Mesenchymal stem cell (in vitro differentiated cells and primary cell): Measurements from ENCODE around the gene IFNW1. TPM values are rescaled to one million over a fixed set of nuclear protein-coding genes. Genes with fewer than 3 reads are reported as not detected.

Experiments used
- DNase-seq: peaks from one replicate; pipeline ENCODE4 v3.0.0-alpha.2; 2013
- H2AFZ ChIP-seq: one replicate; pipeline ENCODE4 v1.6.1; 2013; ENCODE audit warnings: low read depth, mild to moderate bottlenecking, control low read depth, inconsistent platforms, low read length, moderate library complexity
- H2AK5ac ChIP-seq: 2 replicates; pipeline ENCODE4 v1.6.1; 2013; ENCODE audit warnings: low read length, moderate library complexity, mild to moderate bottlenecking, inconsistent platforms; ENCODE audit not compliant: severe bottlenecking
- H2BK120ac ChIP-seq: one replicate; pipeline ENCODE4 v1.6.1; 2013; ENCODE audit warnings: low read depth, mild to moderate bottlenecking, inconsistent platforms, low read length, moderate library complexity
- H2BK12ac ChIP-seq, 2 experiments: one replicate each; pipeline ENCODE4 v1.6.1; 2013; ENCODE audit warnings: inconsistent platforms in 2 of 2, low read length in 2 of 2, mild to moderate bottlenecking in 2 of 2, moderate library complexity in 2 of 2, control low read depth in 1 of 2
- H2BK15ac ChIP-seq: one replicate; pipeline ENCODE4 v1.6.1; 2013; ENCODE audit warnings: mild to moderate bottlenecking, low read depth, inconsistent platforms; ENCODE audit not compliant: poor library complexity, severe bottlenecking
- H2BK5ac ChIP-seq: 2 replicates; pipeline ENCODE4 v1.6.1; 2013; ENCODE audit warnings: low read depth, mild to moderate bottlenecking, low read length, control low read depth, inconsistent platforms; ENCODE audit not compliant: poor library complexity, severe bottlenecking
- H3K14ac ChIP-seq, 2 experiments: one replicate each; pipeline ENCODE4 v1.6.1; 2013; ENCODE audit warnings: inconsistent platforms in 2 of 2, low read length in 2 of 2, control low read depth in 1 of 2, mild to moderate bottlenecking in 1 of 2, moderate library complexity in 1 of 2
- H3K18ac ChIP-seq, 2 experiments: one replicate each; pipeline ENCODE4 v1.6.1; 2013; ENCODE audit warnings: inconsistent platforms in 2 of 2, low read length in 2 of 2, control low read depth in 1 of 2, low read depth in 1 of 2, mild to moderate bottlenecking in 1 of 2
- H3K23ac ChIP-seq, 2 experiments: one replicate each; pipeline ENCODE4 v1.6.1; 2013; ENCODE audit warnings: inconsistent platforms in 2 of 2, low read length in 2 of 2, mild to moderate bottlenecking in 2 of 2, moderate library complexity in 2 of 2, control low read depth in 1 of 2
- H3K27ac ChIP-seq: 2 replicates; pipeline ENCODE4 v1.5.1; 2013; ENCODE audit warnings: mild to moderate bottlenecking, moderate library complexity, low read length, control low read depth, inconsistent platforms; ENCODE audit not compliant: poor library complexity, severe bottlenecking
- H3K27me3 ChIP-seq, 2 experiments: 2 replicates each; pipeline versions ENCODE4 v1.6.1 to v1.7.0; 2013; ENCODE audit warnings: low read length in 2 of 2, mild to moderate bottlenecking in 2 of 2, moderate library complexity in 2 of 2, control low read depth in 1 of 2, inconsistent platforms in 1 of 2; ENCODE audit not compliant: control insufficient read depth in 1 of 2, insufficient read depth in 1 of 2
- H3K36me3 ChIP-seq, 2 experiments: 2 replicates each; pipeline versions ENCODE4 v1.6.1 to v1.7.0; 2013; ENCODE audit warnings: low read length in 2 of 2, control low read depth in 1 of 2, inconsistent platforms in 1 of 2, low read depth in 1 of 2, mild to moderate bottlenecking in 1 of 2; ENCODE audit not compliant: insufficient read depth in 2 of 2, control insufficient read depth in 1 of 2
- H3K4ac ChIP-seq, 2 experiments: one replicate each; pipeline ENCODE4 v1.6.1; 2013; ENCODE audit warnings: inconsistent platforms in 2 of 2, low read length in 2 of 2, mild to moderate bottlenecking in 2 of 2, moderate library complexity in 2 of 2, control low read depth in 1 of 2, low read depth in 1 of 2
- H3K4me1 ChIP-seq: 2 replicates; pipeline ENCODE4 v1.6.1; 2013; ENCODE audit warnings: low read depth, low read length, control low read depth; ENCODE audit not compliant: control insufficient read depth, insufficient read depth
- H3K4me2 ChIP-seq: 2 replicates; pipeline ENCODE4 v1.6.1; 2013; ENCODE audit warnings: low read length, mild to moderate bottlenecking, inconsistent platforms; ENCODE audit not compliant: poor library complexity, severe bottlenecking
- H3K4me3 ChIP-seq, 2 experiments: 2 replicates each; pipeline versions ENCODE4 v1.5.1 to v1.7.0; 2013; ENCODE audit warnings: low read length in 2 of 2, mild to moderate bottlenecking in 2 of 2, control low read depth in 1 of 2, low read depth in 1 of 2; ENCODE audit not compliant: insufficient read depth in 1 of 2
- H3K79me1 ChIP-seq: replicated peaks from 2 replicates; pipeline ENCODE4 v1.6.1; 2013; ENCODE audit warnings: mild to moderate bottlenecking, control low read depth, low read length, inconsistent platforms; ENCODE audit not compliant: poor library complexity, severe bottlenecking
- H3K9ac ChIP-seq: 2 replicates; pipeline ENCODE4 v1.7.0; 2013; ENCODE audit warnings: mild to moderate bottlenecking, low read length, moderate library complexity
- H3K9me3 ChIP-seq: 2 replicates; pipeline ENCODE4 v1.7.0; 2013; ENCODE audit warnings: mild to moderate bottlenecking, low read length; ENCODE audit not compliant: control insufficient read depth
- H4K8ac ChIP-seq: one replicate; pipeline ENCODE4 v1.6.1; 2013; ENCODE audit warnings: inconsistent platforms, mild to moderate bottlenecking, low read length, moderate library complexity
- H4K91ac ChIP-seq: one replicate; pipeline ENCODE4 v1.6.1; 2013; ENCODE audit warnings: mild to moderate bottlenecking, low read length, inconsistent platforms
- WGBS: methylation state at CpG from one replicate; pipeline ENCODE4 v1.1.7; 2013; ENCODE audit warnings: mixed read lengths; 5-methylcytosine and 5-hydroxymethylcytosine counted together
- small RNA-seq: library from polyadenylated mRNA; stranded (forward); fragments of <200 nt; extraction: miRNeasy Mini kit (QIAGEN cat#:217004); gene quantifications from one replicate; pipeline ENCODE3, GENCODE V24; 2013; ENCODE audit warnings: low read depth

Gene IFNW1

DNA sequence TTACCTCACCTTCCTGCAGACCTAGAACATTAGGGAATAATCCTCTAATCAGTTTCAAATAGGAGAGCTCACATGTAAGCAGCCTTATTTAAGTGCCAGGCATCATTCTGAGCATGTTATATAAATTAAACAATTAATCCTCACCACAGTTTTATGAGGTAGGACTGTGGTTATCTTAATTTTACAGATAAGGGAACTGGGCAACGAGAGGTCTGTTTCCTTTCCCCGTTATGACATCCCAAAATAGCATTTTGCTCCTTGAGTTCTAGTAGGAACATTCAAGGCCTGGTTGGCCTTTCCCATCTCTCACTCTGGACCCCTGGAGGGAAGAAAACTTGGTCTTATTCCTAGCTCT lies 44.8 kb downstream of the IFNW1 start:
- H3K4ac ChIP-seq, result no peak overlapping the region
- H3K27ac ChIP-seq, result no peak overlapping the region
- H3K4me2 ChIP-seq, result no peak overlapping the region
- peak overlapping the region; percentile 76 for H3K9ac ChIP-seq
- no peaks in the 10 kb centered on the region for H3K36me3 ChIP-seq
- no peaks in the 10 kb centered on the region for H3K79me1 ChIP-seq
- no peak overlapping the region for H4K8ac ChIP-seq
- H3K14ac ChIP-seq, result no peak overlapping the region
- H3K18ac ChIP-seq, result peak overlapping the region in 1 of 2 experiments; percentile 81
- peak overlapping the region in 1 of 2 experiments; percentile 69 for H3K4me3 ChIP-seq
- no peak overlapping the region for H3K23ac ChIP-seq
- no peak overlapping the region for H2BK120ac ChIP-seq
- no peak for DNase-seq
- 58% methylated on average over 2 of the region's 2 CpGs for WGBS
- H2BK5ac ChIP-seq, result no peak overlapping the region
- no peaks in the 10 kb centered on the region for H3K9me3 ChIP-seq
- no peak overlapping the region for H2BK15ac ChIP-seq
- no peak overlapping the region for H2AK5ac ChIP-seq
- no peak overlapping the region for H4K91ac ChIP-seq
- no peak overlapping the region for H2AFZ ChIP-seq
- H3K27me3 ChIP-seq, result no peaks in the 10 kb centered on the region
- H3K4me1 ChIP-seq, result no peaks in the 10 kb centered on the region
- H2BK12ac ChIP-seq, result no peak overlapping the region

DNA sequence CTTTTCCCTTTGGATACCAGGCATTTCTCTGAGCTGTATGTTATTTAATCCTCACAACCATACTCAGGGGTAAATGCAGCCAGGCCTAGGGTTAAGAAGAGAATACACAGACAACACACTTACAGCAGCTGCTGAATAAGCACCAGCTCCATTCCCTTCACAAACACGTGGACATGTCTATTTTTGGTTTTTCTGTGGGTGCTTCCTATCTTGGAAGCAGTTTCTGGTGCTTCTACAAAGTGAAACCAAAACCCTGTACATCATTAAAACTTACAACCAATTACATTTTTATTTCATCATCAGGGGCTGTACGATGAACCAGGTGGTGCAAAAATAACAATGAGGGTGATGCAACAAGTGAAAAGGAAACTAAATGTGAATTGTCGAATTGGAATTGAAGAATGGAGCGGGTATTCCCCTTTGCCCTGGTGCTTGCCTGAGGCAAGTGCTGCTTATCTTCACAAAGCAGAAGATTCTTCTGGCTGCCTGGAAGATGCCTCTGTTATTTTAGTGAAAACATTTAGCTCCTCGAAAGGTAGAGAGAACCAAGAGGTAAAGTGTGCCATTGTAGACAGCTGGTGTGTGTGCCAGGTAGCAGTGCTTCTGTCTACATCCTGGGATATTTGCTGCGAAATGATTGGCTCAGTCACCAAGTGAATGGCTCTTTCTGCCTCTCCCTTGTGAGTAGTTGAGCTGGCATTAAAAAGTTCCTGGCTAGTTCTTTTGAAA lies 45.3 kb downstream of the IFNW1 start:
- no peaks in the 10 kb centered on the region for H3K27me3 ChIP-seq

DNA sequence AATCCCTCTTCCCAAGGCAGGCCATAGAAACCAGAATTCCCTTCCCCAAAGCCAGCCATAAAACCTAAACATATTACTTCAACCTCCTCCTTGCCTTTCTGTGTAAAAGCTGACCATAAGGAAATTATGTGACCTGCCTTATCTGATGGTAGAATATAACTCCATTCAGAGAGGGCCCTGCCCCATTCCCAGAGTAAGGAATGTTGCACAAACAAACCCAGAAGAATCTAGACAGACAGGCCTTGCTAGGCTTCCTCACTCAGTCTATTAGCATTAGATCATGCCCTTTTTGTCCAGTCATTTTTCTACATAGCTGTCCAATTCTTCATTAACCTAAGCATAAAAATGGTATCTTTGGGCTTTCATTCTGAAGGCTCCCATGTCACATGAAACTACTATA lies 46.1 kb downstream of the IFNW1 start:
- no peak overlapping the region for H2BK12ac ChIP-seq
- no peak overlapping the region for H3K18ac ChIP-seq
- H2AK5ac ChIP-seq, result no peak overlapping the region

More for the DNA sequence above, 45.3 kb downstream of the IFNW1 start:
- DNase-seq, result peak; percentile 78
- Histone ChIP-seq H3K36me3 (no peaks in the 10 kb centered on the region), H4K91ac (no peak overlapping the region), H3K9me3 (no peaks in the 10 kb centered on the region), H3K18ac (peak overlapping the region; percentile 34 to 81), H3K4me1 (no peaks in the 10 kb centered on the region), H2BK15ac (no peak overlapping the region), H2BK12ac (no peak overlapping the region), H3K4me2 (no peak overlapping the region), H3K27ac (no peak overlapping the region), H3K23ac (no peak overlapping the region), H3K9ac (peak overlapping the region; percentile 76), H2BK5ac (no peak overlapping the region), H3K79me1 (no peaks in the 10 kb centered on the region), H2AFZ (no peak overlapping the region), H2BK120ac (no peak overlapping the region), H3K4ac (no peak overlapping the region), H2AK5ac (no peak overlapping the region), H4K8ac (no peak overlapping the region), H3K4me3 (peak overlapping the region in 1 of 2 experiments; percentile 69), H3K14ac (no peak overlapping the region)
- WGBS, result 63% methylated on average over 6 of the region's 6 CpGs

More for the DNA sequence above, 46.1 kb downstream of the IFNW1 start:
- Histone ChIP-seq H4K91ac (no peak overlapping the region), H3K27ac (no peak overlapping the region), H3K4me1 (no peaks in the 10 kb centered on the region), H3K79me1 (no peaks in the 10 kb centered on the region), H3K4me3 (no peak overlapping the region), H2AFZ (no peak overlapping the region), H3K27me3 (no peaks in the 10 kb centered on the region), H2BK15ac (no peak overlapping the region), H3K9me3 (peaks cover 2% of the 10 kb centered on the region), H3K36me3 (no peaks in the 10 kb centered on the region), H3K9ac (peak overlapping the region; percentile 76), H4K8ac (no peak overlapping the region), H3K4ac (no peak overlapping the region), H3K4me2 (no peak overlapping the region), H3K23ac (no peak overlapping the region), H3K14ac (no peak overlapping the region), H2BK5ac (no peak overlapping the region), H2BK120ac (no peak overlapping the region)
- peak; percentile 24 for DNase-seq

Small RNA genes within 50 kb of the gene (small RNA-seq; reads per million reads assigned to genes)
- gene IFNWP4 (not detected), gene RF00019 (not detected)
